ENCODE data around the gene NDUFC1.

- TF ChIP-seq EZH2 (IDR thresholded peaks at IDR 0.05; ENCODE audit: borderline replicate concordance, insufficient read depth, low read depth, low read length, poor library complexity, severe bottlenecking) (no peak), CTCF (IDR thresholded peaks at IDR 0.05) (no peak)
These were observed 61.0 kb downstream of the NDUFC1 start for GRCh38 chr4:139241086-139241783.
